SK-N-SH treated with all-trans-retinoic acid at 6 μM for 48 hours (cell line): ENCODE measurements around the gene ADAM19.

Source experiments
- ATAC-seq: fragments of 200-7000 bp; cut with Tn5 transposase; 3 replicates; pipeline ENCODE4 v1.9.1; 2020; ENCODE audit warnings: mild to moderate bottlenecking, moderate library complexity
- ARNTL ChIP-seq: fragments of 450-650 bp; formaldehyde crosslinking; IDR thresholded peaks from 2 replicates; pipeline ENCODE4 v1.5.0; 2020; ENCODE audit warnings: low read depth, mild to moderate bottlenecking, moderate library complexity, borderline replicate concordance
- BACH2 ChIP-seq: fragments of 250-450 bp; sonication (Bioruptor Pico); IDR thresholded peaks from 2 replicates; pipeline ENCODE4 v1.9.0; 2021; ENCODE audit warnings: mild to moderate bottlenecking, borderline replicate concordance
- CSDC2 ChIP-seq: fragments of 250-450 bp; sonication (Bioruptor Pico); IDR thresholded peaks from 2 replicates; pipeline ENCODE4 v1.5.0; 2020; ENCODE audit warnings: mild to moderate bottlenecking, moderate library complexity
- ESRRG ChIP-seq: fragments of 250-450 bp; sonication (Bioruptor Pico); IDR thresholded peaks from 2 replicates; pipeline ENCODE4 v1.6.1; 2021; ENCODE audit warnings: mild to moderate bottlenecking
- GLIS3 ChIP-seq: fragments of 250-450 bp; sonication (Bioruptor Pico); IDR thresholded peaks from 2 replicates; pipeline ENCODE4 v1.5.0; 2020; ENCODE audit warnings: mild to moderate bottlenecking, moderate library complexity
- ISL1 ChIP-seq: fragments of 250-450 bp; sonication (Bioruptor Pico); IDR thresholded peaks from 2 replicates; pipeline ENCODE4 v2.1.2; 2022; ENCODE audit warnings: mild to moderate bottlenecking, moderate library complexity
- OSR1 ChIP-seq: fragments of 250-450 bp; sonication (Bioruptor Pico); IDR thresholded peaks from 2 replicates; pipeline ENCODE4 v1.8.0; 2022; ENCODE audit warnings: moderate library complexity, mild to moderate bottlenecking, inconsistent platforms
- PPARA ChIP-seq: fragments of 250-450 bp; sonication (Bioruptor Pico); IDR thresholded peaks from 2 replicates; pipeline ENCODE4 v1.5.0; 2020; ENCODE audit warnings: mild to moderate bottlenecking, borderline replicate concordance
- RARB ChIP-seq: fragments of 250-450 bp; sonication (Bioruptor Pico); IDR thresholded peaks from 2 replicates; pipeline ENCODE4 v1.8.0; 2021; ENCODE audit warnings: mild to moderate bottlenecking, moderate library complexity
- TCF4 ChIP-seq: fragments of 250-450 bp; sonication (Bioruptor Pico); IDR thresholded peaks from 2 replicates; pipeline ENCODE4 v1.8.0; 2021; ENCODE audit warnings: mild to moderate bottlenecking, moderate library complexity, borderline replicate concordance
- TOX ChIP-seq: fragments of 250-450 bp; sonication (Bioruptor Pico); IDR thresholded peaks from 2 replicates; pipeline ENCODE4 v1.8.0; 2021; ENCODE audit warnings: mild to moderate bottlenecking, moderate library complexity, borderline replicate concordance
- ZC3H10 ChIP-seq: fragments of 250-450 bp; sonication (Bioruptor Pico); IDR thresholded peaks from 2 replicates; pipeline ENCODE4 v1.5.1; 2021; ENCODE audit warnings: mild to moderate bottlenecking, moderate library complexity
- ZFP3 ChIP-seq: fragments of 250-450 bp; sonication (Bioruptor Pico); IDR thresholded peaks from 2 replicates; pipeline ENCODE4 v1.5.0; 2020; ENCODE audit warnings: mild to moderate bottlenecking, moderate library complexity
- ZNF565 ChIP-seq: fragments of 450-650 bp; formaldehyde crosslinking; conservative IDR thresholded peaks from 2 replicates; pipeline ENCODE4 v1.5.0; 2020; ENCODE audit warnings: low read depth, mild to moderate bottlenecking, moderate library complexity
- ZNF70 ChIP-seq: fragments of 450-650 bp; formaldehyde crosslinking; IDR thresholded peaks from 2 replicates; pipeline ENCODE4 v1.5.0; 2020; ENCODE audit warnings: mild to moderate bottlenecking, moderate library complexity
- TF ChIP-seq, protein P1 (sequence below): fragments of 250-450 bp; sonication (Bioruptor Pico); IDR thresholded peaks from 2 replicates; pipeline ENCODE4 v1.8.0; 2021; ENCODE audit warnings: low read depth, mild to moderate bottlenecking, moderate library complexity, borderline replicate concordance
- TF ChIP-seq, protein P2 (sequence below): fragments of 250-450 bp; sonication (Bioruptor Pico); IDR thresholded peaks from 2 replicates; pipeline ENCODE4 v1.5.1; 2021; ENCODE audit warnings: mild to moderate bottlenecking, moderate library complexity
- TF ChIP-seq, protein P3 (sequence below): fragments of 250-450 bp; sonication (Bioruptor Pico); IDR thresholded peaks from 2 replicates; pipeline ENCODE4 v1.8.0; 2020; ENCODE audit warnings: mild to moderate bottlenecking, moderate library complexity, borderline replicate concordance
- TF ChIP-seq, protein P4 (sequence below): fragments of 250-450 bp; sonication (Bioruptor Pico); IDR thresholded peaks from 2 replicates; pipeline ENCODE4 v1.5.0; 2020; ENCODE audit warnings: mild to moderate bottlenecking, moderate library complexity

The ADAM19 gene

DNA sequence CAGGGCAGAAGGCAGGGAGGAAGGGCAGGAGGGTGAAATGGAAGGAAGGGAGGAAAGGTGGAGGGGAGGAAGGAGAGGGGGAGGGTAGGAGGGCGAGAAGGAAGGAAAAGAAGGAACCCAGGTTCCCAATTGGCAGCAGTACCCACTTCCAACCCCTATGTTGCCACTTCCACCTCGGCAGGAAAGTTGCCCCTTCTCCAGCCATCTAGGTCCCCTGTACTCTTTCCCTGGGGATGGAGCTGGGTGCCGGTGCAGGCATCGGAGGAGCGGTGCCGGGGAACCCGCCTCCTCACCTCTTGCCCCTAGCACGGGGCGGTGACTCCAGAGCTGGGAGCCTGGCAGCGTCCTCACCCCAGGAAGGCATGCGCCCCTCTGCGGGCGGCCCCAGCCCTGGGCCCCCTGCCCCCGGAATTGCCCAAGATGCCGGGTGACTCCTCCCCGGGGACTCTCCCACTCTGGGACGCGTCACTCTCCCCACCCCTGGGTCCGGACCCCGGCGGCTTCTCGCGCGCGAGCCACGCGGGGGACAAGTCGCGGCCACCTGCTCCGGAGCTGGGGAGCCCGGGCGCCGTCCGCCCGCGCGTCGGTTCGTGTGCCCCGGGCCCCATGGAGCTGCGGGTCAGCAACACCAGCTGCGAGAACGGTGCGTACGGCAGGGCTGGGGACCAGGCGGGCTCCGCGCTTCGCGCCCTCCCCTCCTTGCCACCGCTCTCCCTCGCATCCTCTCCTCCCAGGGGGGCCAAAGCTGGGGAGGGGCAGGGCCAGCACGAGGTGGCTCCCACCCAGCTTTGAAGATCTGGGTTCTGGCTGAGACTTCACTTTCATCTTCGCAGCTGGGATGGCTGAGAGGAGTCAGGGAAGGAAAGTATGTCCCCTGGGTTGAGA, 115.6 kb downstream of the ADAM19 start, which contains the start of gene NIPAL4:
Gene NIPAL4, plus strand, starts transcription at position 499 of the 885 bp plus-strand sequence. Its CDS starts 108 bp downstream, at position 607.
- ATAC-seq: peak; percentile 68
- TF ChIP-seq ESRRG (no peak), BACH2 (no peak), ZNF70 (CRISPR knock-in tag) (no peak), GLIS3 (CRISPR knock-in tag) (no peak), PPARA (no peak), ZFP3 (CRISPR knock-in tag) (no peak)
- TF ChIP-seq, protein P1, sequence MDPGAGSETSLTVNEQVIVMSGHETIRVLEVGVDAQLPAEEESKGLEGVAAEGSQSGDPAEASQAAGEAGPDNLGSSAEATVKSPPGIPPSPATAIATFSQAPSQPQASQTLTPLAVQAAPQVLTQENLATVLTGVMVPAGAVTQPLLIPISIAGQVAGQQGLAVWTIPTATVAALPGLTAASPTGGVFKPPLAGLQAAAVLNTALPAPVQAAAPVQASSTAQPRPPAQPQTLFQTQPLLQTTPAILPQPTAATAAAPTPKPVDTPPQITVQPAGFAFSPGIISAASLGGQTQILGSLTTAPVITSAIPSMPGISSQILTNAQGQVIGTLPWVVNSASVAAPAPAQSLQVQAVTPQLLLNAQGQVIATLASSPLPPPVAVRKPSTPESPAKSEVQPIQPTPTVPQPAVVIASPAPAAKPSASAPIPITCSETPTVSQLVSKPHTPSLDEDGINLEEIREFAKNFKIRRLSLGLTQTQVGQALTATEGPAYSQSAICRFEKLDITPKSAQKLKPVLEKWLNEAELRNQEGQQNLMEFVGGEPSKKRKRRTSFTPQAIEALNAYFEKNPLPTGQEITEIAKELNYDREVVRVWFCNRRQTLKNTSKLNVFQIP: no peak
- TF ChIP-seq, all 23 proteins: peak for 0

DNA sequence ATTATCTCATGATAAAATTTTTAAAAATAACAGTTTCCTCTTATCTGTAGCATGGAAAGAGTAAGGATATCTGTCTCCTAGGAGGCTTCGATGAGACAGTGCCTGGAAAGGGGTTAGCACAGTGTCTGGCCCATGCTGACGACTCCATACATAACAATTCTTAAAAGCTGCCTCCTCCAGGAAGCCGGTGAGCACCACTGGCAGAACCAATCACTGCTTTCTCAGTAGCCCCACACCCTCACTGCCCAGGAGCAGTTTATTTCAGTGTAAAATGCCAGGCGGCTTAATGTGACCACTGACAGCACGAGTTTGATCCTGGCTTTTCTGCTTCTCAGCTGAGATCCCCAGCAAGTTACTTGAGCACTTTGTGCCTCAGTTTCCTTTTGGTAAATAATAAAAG, 116.7 kb downstream of the ADAM19 start:
- no peak for ATAC-seq

DNA sequence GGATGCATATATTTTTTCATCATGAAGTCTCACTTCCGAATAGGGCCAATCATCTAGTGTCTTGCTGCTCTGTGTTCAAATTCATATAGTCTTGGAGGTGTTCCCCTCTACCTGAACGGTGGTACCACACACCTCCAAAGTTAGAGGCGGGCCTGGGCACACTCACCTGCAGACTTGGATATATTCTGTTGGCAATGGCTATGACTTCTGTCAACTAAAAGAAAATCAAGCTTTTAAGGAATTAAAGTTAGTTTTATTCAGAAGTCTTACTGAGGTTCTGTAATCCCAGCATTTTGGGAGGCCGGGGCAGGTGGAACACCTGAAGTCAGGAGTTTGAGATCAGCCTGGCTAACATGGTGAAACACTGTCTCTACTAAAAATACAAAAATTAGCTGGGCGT, 118.2 kb downstream of the ADAM19 start:
- ATAC-seq: no peak
- TF ChIP-seq, protein P1: no peak
- TF ChIP-seq, all 23 proteins: peak for 0

More for the DNA sequence above, 116.7 kb downstream of the ADAM19 start:
- TF ChIP-seq OSR1 (CRISPR knock-in tag): no peak
- no peak for TF ChIP-seq TOX (CRISPR knock-in tag)
- no peak for TF ChIP-seq ZFP3 (CRISPR knock-in tag)
- TF ChIP-seq RARB (CRISPR knock-in tag): no peak
- no peak for TF ChIP-seq GLIS3 (CRISPR knock-in tag)
- no peak for TF ChIP-seq ZNF565 (CRISPR knock-in tag)
- no peak for TF ChIP-seq PPARA

DNA sequence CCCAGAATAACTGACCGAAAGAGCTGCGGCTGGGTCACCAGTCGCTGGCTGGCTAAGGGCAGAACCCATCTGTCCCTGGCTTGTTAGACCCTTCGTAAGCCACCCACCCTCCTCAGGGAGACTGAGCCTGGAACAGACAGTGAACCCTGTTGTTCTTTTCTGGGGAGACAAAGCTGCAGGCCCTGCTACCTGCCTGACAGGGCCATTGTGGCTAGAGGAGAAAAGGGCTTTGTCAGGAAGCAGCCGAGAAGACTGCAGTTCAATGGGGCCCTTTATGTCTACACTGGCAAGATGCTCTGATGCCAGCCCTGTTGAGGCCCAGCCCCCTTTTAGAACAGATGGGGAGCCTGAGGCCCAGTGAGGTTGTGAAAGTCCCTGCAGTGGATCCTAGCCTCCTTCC, 119.3 kb downstream of the ADAM19 start:
- no peak for ATAC-seq
- TF ChIP-seq ZFP3 (CRISPR knock-in tag) (no peak), ARNTL (CRISPR knock-in tag) (no peak), TOX (CRISPR knock-in tag) (no peak), ISL1 (no peak), GLIS3 (CRISPR knock-in tag) (no peak), ZC3H10 (no peak), ZNF70 (CRISPR knock-in tag) (no peak), CSDC2 (no peak), ZNF565 (CRISPR knock-in tag) (no peak), ESRRG (no peak), RARB (CRISPR knock-in tag) (no peak), BACH2 (no peak), TCF4 (CRISPR knock-in tag) (no peak)
- TF ChIP-seq, protein P1: no peak

DNA sequence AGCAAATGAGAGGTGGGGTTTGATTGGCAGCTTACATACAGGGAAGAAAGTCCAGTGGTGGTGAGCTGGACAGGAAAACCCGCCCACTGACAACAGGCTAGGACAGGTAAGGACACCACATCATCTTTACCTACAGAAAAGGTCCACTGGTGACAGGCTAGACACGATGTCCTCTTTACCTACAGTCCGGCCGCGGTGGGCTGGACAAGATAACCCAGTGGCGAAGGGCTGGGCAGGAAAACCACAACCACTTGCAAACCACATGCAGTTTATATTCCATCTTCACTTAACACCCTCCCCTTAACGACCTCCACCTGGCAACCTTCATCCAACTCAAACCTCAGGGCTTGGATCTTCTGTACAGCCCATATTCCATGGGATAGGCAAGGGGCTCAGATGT, 120.5 kb downstream of the ADAM19 start:
- no peak for TF ChIP-seq ZNF565 (CRISPR knock-in tag)
- TF ChIP-seq, protein P2, sequence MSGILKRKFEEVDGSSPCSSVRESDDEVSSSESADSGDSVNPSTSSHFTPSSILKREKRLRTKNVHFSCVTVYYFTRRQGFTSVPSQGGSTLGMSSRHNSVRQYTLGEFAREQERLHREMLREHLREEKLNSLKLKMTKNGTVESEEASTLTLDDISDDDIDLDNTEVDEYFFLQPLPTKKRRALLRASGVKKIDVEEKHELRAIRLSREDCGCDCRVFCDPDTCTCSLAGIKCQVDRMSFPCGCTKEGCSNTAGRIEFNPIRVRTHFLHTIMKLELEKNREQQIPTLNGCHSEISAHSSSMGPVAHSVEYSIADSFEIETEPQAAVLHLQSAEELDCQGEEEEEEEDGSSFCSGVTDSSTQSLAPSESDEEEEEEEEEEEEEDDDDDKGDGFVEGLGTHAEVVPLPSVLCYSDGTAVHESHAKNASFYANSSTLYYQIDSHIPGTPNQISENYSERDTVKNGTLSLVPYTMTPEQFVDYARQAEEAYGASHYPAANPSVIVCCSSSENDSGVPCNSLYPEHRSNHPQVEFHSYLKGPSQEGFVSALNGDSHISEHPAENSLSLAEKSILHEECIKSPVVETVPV (CRISPR knock-in tag): no peak
- TF ChIP-seq, protein P3, sequence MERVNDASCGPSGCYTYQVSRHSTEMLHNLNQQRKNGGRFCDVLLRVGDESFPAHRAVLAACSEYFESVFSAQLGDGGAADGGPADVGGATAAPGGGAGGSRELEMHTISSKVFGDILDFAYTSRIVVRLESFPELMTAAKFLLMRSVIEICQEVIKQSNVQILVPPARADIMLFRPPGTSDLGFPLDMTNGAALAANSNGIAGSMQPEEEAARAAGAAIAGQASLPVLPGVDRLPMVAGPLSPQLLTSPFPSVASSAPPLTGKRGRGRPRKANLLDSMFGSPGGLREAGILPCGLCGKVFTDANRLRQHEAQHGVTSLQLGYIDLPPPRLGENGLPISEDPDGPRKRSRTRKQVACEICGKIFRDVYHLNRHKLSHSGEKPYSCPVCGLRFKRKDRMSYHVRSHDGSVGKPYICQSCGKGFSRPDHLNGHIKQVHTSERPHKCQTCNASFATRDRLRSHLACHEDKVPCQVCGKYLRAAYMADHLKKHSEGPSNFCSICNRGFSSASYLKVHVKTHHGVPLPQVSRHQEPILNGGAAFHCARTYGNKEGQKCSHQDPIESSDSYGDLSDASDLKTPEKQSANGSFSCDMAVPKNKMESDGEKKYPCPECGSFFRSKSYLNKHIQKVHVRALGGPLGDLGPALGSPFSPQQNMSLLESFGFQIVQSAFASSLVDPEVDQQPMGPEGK: no peak
- TF ChIP-seq PPARA: no peak
- TF ChIP-seq, protein P4, sequence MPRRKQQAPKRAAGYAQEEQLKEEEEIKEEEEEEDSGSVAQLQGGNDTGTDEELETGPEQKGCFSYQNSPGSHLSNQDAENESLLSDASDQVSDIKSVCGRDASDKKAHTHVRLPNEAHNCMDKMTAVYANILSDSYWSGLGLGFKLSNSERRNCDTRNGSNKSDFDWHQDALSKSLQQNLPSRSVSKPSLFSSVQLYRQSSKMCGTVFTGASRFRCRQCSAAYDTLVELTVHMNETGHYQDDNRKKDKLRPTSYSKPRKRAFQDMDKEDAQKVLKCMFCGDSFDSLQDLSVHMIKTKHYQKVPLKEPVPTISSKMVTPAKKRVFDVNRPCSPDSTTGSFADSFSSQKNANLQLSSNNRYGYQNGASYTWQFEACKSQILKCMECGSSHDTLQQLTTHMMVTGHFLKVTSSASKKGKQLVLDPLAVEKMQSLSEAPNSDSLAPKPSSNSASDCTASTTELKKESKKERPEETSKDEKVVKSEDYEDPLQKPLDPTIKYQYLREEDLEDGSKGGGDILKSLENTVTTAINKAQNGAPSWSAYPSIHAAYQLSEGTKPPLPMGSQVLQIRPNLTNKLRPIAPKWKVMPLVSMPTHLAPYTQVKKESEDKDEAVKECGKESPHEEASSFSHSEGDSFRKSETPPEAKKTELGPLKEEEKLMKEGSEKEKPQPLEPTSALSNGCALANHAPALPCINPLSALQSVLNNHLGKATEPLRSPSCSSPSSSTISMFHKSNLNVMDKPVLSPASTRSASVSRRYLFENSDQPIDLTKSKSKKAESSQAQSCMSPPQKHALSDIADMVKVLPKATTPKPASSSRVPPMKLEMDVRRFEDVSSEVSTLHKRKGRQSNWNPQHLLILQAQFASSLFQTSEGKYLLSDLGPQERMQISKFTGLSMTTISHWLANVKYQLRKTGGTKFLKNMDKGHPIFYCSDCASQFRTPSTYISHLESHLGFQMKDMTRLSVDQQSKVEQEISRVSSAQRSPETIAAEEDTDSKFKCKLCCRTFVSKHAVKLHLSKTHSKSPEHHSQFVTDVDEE (CRISPR knock-in tag): no peak
- no peak for TF ChIP-seq TOX (CRISPR knock-in tag)
- no peak for TF ChIP-seq ZC3H10
- ATAC-seq: no peak
